Measurements from ENCODE around the gene RIPOR3. TPM values are rescaled to one million over a fixed set of nuclear protein-coding genes. Genes with fewer than 3 reads are reported as not detected.

Gene RIPOR3
- total RNA-seq, 1 donor from 2014 or later, result 0.12 TPM

GRCh38 chr20:50551288-50551687 is 140.1 kb downstream of the RIPOR3 start:
- Mint-ChIP-seq H3K4me1 (ENCODE audit: low read depth) (peaks cover 26% of the 10 kb centered on the region), H3K36me3 (ENCODE audit: low read depth) (no peaks in the 10 kb centered on the region), H3K27me3 (ENCODE audit: low read depth) (no peaks in the 10 kb centered on the region), H3K27ac (ENCODE audit: unreplicated experiment) (no peak overlapping the region), H3K4me3 (ENCODE audit: unreplicated experiment) (no peak overlapping the region), H3K9me3 (ENCODE audit: low read depth) (no peaks in the 10 kb centered on the region)
- no peak for TF ChIP-seq CTCF (IDR thresholded peaks at IDR 0.05)
- DNase-seq (ENCODE audit: low spot score), result no peak

GRCh38 chr20:50550531-50550930 is 140.8 kb downstream of the RIPOR3 start:
- Mint-ChIP-seq H3K4me3 (ENCODE audit: unreplicated experiment) (no peak overlapping the region), H3K27me3 (ENCODE audit: low read depth) (no peaks in the 10 kb centered on the region), H3K27ac (ENCODE audit: unreplicated experiment) (no peak overlapping the region), H3K36me3 (ENCODE audit: low read depth) (no peaks in the 10 kb centered on the region), H3K9me3 (ENCODE audit: low read depth) (no peaks in the 10 kb centered on the region), H3K4me1 (ENCODE audit: low read depth) (peaks cover 27% of the 10 kb centered on the region)
- DNase-seq (ENCODE audit: low spot score), result no peak
- TF ChIP-seq CTCF (IDR thresholded peaks at IDR 0.05), result no peak

- Mint-ChIP-seq H3K4me1 (ENCODE audit: low read depth) (peaks cover 29% of the 10 kb centered on the region), H3K9me3 (ENCODE audit: low read depth) (no peaks in the 10 kb centered on the region), H3K27me3 (ENCODE audit: low read depth) (no peaks in the 10 kb centered on the region), H3K36me3 (ENCODE audit: low read depth) (no peaks in the 10 kb centered on the region), H3K4me3 (ENCODE audit: unreplicated experiment) (no peak overlapping the region), H3K27ac (ENCODE audit: unreplicated experiment) (peak overlapping the region; percentile 27)
- TF ChIP-seq CTCF (IDR thresholded peaks at IDR 0.05), result no peak
- DNase-seq (ENCODE audit: low spot score), result no peak
Measured at GRCh38 chr20:50548396-50548795, 142.9 kb downstream of the RIPOR3 start.

- H3K9me3 Mint-ChIP-seq (ENCODE audit: low read depth), result no peaks in the 10 kb centered on the region
- no peak overlapping the region for H3K27ac Mint-ChIP-seq (ENCODE audit: unreplicated experiment)
- no peak for DNase-seq (ENCODE audit: low spot score)
- TF ChIP-seq CTCF (IDR thresholded peaks at IDR 0.05), result no peak
- H3K4me1 Mint-ChIP-seq (ENCODE audit: low read depth), result peaks cover 31% of the 10 kb centered on the region
- H3K4me3 Mint-ChIP-seq (ENCODE audit: unreplicated experiment), result no peak overlapping the region
- H3K27me3 Mint-ChIP-seq (ENCODE audit: low read depth), result no peaks in the 10 kb centered on the region
- H3K36me3 Mint-ChIP-seq (ENCODE audit: low read depth), result no peaks in the 10 kb centered on the region
Measured at GRCh38 chr20:50547964-50548363, 143.4 kb downstream of the RIPOR3 start.

GRCh38 chr20:50546729-50547314 is 144.5 kb downstream of the RIPOR3 start:
- TF ChIP-seq CTCF (IDR thresholded peaks at IDR 0.05), result no peak
- Mint-ChIP-seq H3K4me3 (ENCODE audit: unreplicated experiment) (no peak overlapping the region), H3K27ac (ENCODE audit: unreplicated experiment) (no peak overlapping the region), H3K36me3 (ENCODE audit: low read depth) (no peaks in the 10 kb centered on the region), H3K9me3 (ENCODE audit: low read depth) (no peaks in the 10 kb centered on the region), H3K4me1 (ENCODE audit: low read depth) (peaks cover 39% of the 10 kb centered on the region), H3K27me3 (ENCODE audit: low read depth) (no peaks in the 10 kb centered on the region)
- DNase-seq (ENCODE audit: low spot score), result no peak
